HCT116 (cell line): ENCODE results near the gene CLK3. TPM values are rescaled to one million over a fixed set of nuclear protein-coding genes. Genes with fewer than 3 reads are reported as not detected.

Source experiments
- ATAC-seq: fragments of 200-7000 bp; cut with Tn5 transposase; 2 replicates; pipeline ENCODE4 v1.9.1; 2020; ENCODE audit warnings: mild to moderate bottlenecking, moderate library complexity
- Bru-seq: library from RNA; stranded (reverse); fragments of 400-500 nt; gene quantifications from one replicate; lab custom pipeline; 2021; lab: Mats Ljungman, UMichigan
- BruChase-seq, 2 experiments: library from RNA; stranded (reverse); fragments of 400-500 nt; gene quantifications; one replicate each; lab custom pipeline; 2021; lab: Mats Ljungman, UMichigan
- BruUV-seq: library from RNA; stranded (reverse); fragments of 400-500 nt; replicated peaks from 2 replicates; lab custom pipeline; 2021; lab: Mats Ljungman, UMichigan
- CTCF ChIA-PET: fragments of 300-600 bp; sonication (Branson Sonifier 250); formaldehyde crosslinking; loops from one replicate; lab custom pipeline; 2021; ENCODE audit warnings: antibody characterized with exemption; lab: Charles Lee
- POLR2A ChIA-PET: fragments of 300-600, 350-600 bp; sonication (Branson Sonifier 250); formaldehyde crosslinking; loops from one replicate; lab custom pipeline; 2021; ENCODE audit warnings: antibody characterized with exemption; lab: Charles Lee
- RAD21 ChIA-PET, 2 experiments: fragments of 300-600 bp; sonication (Branson Sonifier 250); formaldehyde crosslinking; loops; one replicate each; lab custom pipeline; 2023; ENCODE audit warnings: low total read pairs in 2 of 2; ENCODE audit not compliant: uncharacterized antibody in 2 of 2, unreplicated experiment in 2 of 2, low non-redundant PET in 1 of 2; lab: Charles Lee
- DNase-seq: peaks from one replicate; pipeline ENCODE4 v3.0.0-alpha.2; 2010; ENCODE audit warnings: low read depth, low spot score
- H2AFZ ChIP-seq: fragments of 200-600 bp; shearing (Covaris generic), sonication (generic); 2 replicates; pipeline ENCODE4 v1.6.1; 2017; ENCODE audit warnings: low read depth, mixed run types, mixed read lengths, antibody characterized with exemption, low read length; ENCODE audit not compliant: poor library complexity, severe bottlenecking
- H3K27ac ChIP-seq: 2 replicates; pipeline ENCODE4 v1.5.1; 2012; ENCODE audit warnings: low read depth, low read length
- H3K27me3 ChIP-seq: fragments of 200-600 bp; sonication (generic); 2 replicates; pipeline ENCODE4 v1.6.1; 2016; ENCODE audit warnings: mixed run types, low read length, mixed read lengths; ENCODE audit not compliant: insufficient read depth
- H3K36me3 ChIP-seq, 2 experiments: fragments of 200-500 bp in 1 of 2; fragments of 200-600 bp in 1 of 2; sonication (Bioruptor generic) in 1 of 2; sonication (generic) in 1 of 2; 2 replicates each; pipeline versions ENCODE4 v1.5.1 to v1.6.1; 2014 to 2016; ENCODE audit warnings: low read length in 2 of 2, inconsistent platforms in 1 of 2, mixed read lengths in 1 of 2, mixed run types in 1 of 2; ENCODE audit not compliant: insufficient read depth in 2 of 2, control insufficient read depth in 1 of 2
- H3K4me1 ChIP-seq, 2 experiments: fragments of 200-600 bp in 1 of 2; sonication (generic) in 1 of 2; 2 replicates each; pipeline versions ENCODE4 v1.5.1 to v1.6.1; 2012 to 2017; ENCODE audit warnings: low read length in 2 of 2, inconsistent platforms in 1 of 2, mild to moderate bottlenecking in 1 of 2, mixed read lengths in 1 of 2, mixed run types in 1 of 2, moderate library complexity in 1 of 2; ENCODE audit not compliant: insufficient read depth in 2 of 2, control insufficient read depth in 1 of 2
- H3K4me2 ChIP-seq: fragments of 200-600 bp; sonication (generic); 2 replicates; pipeline ENCODE4 v1.6.1; 2017; ENCODE audit warnings: mixed run types, low read length, mixed read lengths
- H3K4me3 ChIP-seq, 2 experiments: fragments of 200-600 bp in 1 of 2; sonication (generic) in 1 of 2; replicated peaks in 1 of 2; 2 replicates each; pipeline ENCODE4 v1.5.1; 2011 to 2016; ENCODE audit warnings: low read length in 2 of 2, control low read depth in 1 of 2, low read depth in 1 of 2, mild to moderate bottlenecking in 1 of 2, mixed read lengths in 1 of 2, mixed run types in 1 of 2
- H3K79me2 ChIP-seq: fragments of 200-600 bp; sonication (generic); 2 replicates; pipeline ENCODE4 v1.6.1; 2017; ENCODE audit warnings: mild to moderate bottlenecking, mixed run types, low read length, moderate library complexity, mixed read lengths; ENCODE audit not compliant: insufficient read depth
- H3K9ac ChIP-seq: fragments of 200-600 bp; sonication (generic); 2 replicates; pipeline ENCODE4 v1.6.1; 2016; ENCODE audit warnings: low read length, mixed read lengths
- H3K9me2 ChIP-seq: fragments of 200-600 bp; sonication (generic), shearing (Covaris generic); 2 replicates; pipeline ENCODE4 v1.6.1; 2017; ENCODE audit warnings: mixed run types, mild to moderate bottlenecking, moderate library complexity; ENCODE audit not compliant: insufficient read depth
- H3K9me3 ChIP-seq, 2 experiments: fragments of 200-500 bp in 1 of 2; fragments of 200-600 bp in 1 of 2; sonication (Bioruptor generic) in 1 of 2; sonication (generic) in 1 of 2; 2 replicates each; pipeline ENCODE4 v1.6.1; 2014 to 2017; ENCODE audit warnings: low read length in 2 of 2, mixed read lengths in 2 of 2, inconsistent platforms in 1 of 2, low read depth in 1 of 2, mild to moderate bottlenecking in 1 of 2, mixed run types in 1 of 2, moderate library complexity in 1 of 2; ENCODE audit not compliant: control insufficient read depth in 1 of 2, insufficient read depth in 1 of 2
- H4K20me1 ChIP-seq: fragments of 200-600 bp; sonication (generic), shearing (Covaris generic); 2 replicates; pipeline ENCODE4 v1.6.1; 2017; ENCODE audit warnings: mixed run types, mild to moderate bottlenecking, moderate library complexity; ENCODE audit not compliant: insufficient read depth
- ELF1 ChIP-seq: IDR thresholded peaks from 2 replicates; pipeline ENCODE4 v1.6.1; 2012; ENCODE audit warnings: low read depth, borderline replicate concordance
- FOSL1 ChIP-seq: IDR thresholded peaks from 2 replicates; pipeline ENCODE4 v1.6.1; 2012; ENCODE audit warnings: low read depth
- POLR2AphosphoS5 ChIP-seq: IDR thresholded peaks from 2 replicates; pipeline ENCODE4 v1.6.1; 2011; ENCODE audit warnings: mild to moderate bottlenecking, low read depth, low read length, moderate library complexity
- SP1 ChIP-seq: IDR thresholded peaks from 2 replicates; pipeline ENCODE4 v1.6.1; 2012; ENCODE audit warnings: low read depth
- SRF ChIP-seq: IDR thresholded peaks from 2 replicates; pipeline ENCODE4 v1.6.1; 2012; ENCODE audit warnings: low read depth
- TCF7L2 ChIP-seq: IDR thresholded peaks from 2 replicates; pipeline ENCODE4 v1.7.0; 2011; ENCODE audit warnings: borderline replicate concordance, inconsistent platforms; ENCODE audit not compliant: insufficient read depth, insufficient read length; ENCODE audit errors: extremely low read depth
- YY1 ChIP-seq: IDR thresholded peaks from 2 replicates; pipeline ENCODE4 v1.6.1; 2011; ENCODE audit warnings: low read length, low read depth, moderate library complexity, mild to moderate bottlenecking; ENCODE audit not compliant: insufficient replicate concordance; ENCODE audit errors: extremely low read depth
- ZFX ChIP-seq: fragments of 450-650 bp; IDR thresholded peaks from 2 replicates; pipeline ENCODE4 v1.6.1; 2017
- intact Hi-C: fragments of 100-400 bp; cut with micrococcal nuclease; formaldehyde crosslinking; loops from 2 replicates; pipeline ENCODE4 v1.10.0; 2022
- long read RNA-seq: library from polyadenylated mRNA; unstranded; transcript quantifications from one replicate; pipeline ENCODE4 v2.0.0, GENCODE V29; 2021; ENCODE audit not compliant: unreplicated experiment
- polyA plus RNA-seq: library from polyadenylated mRNA; unstranded; fragments of >200 nt; gene quantifications from 2 replicates; pipeline ENCODE4 v1.2.1, GENCODE V29; 2012; ENCODE audit warnings: missing spikeins
- total RNA-seq: library from RNA; stranded (reverse); gene quantifications from one replicate; pipeline ENCODE4 v1.2.1, GENCODE V29; 2021; ENCODE audit not compliant: unreplicated experiment
- TF ChIP-seq, protein P1 (sequence below): IDR thresholded peaks from 2 replicates; pipeline ENCODE4 v1.6.1; 2011; ENCODE audit warnings: mild to moderate bottlenecking, low read length, moderate library complexity; ENCODE audit not compliant: insufficient replicate concordance; ENCODE audit errors: extremely low read depth

CLK3 gene
- total RNA-seq (79.3 TPM), Bru-seq, nascent RNA (percentile 75 among the genes with signal in this experiment), BruChase-seq, experiment 1, labeled RNA remaining after a 6-hour chase (percentile 78 among the genes with signal in this experiment), BruChase-seq, experiment 2, labeled RNA remaining after a 2-hour chase (percentile 76 among the genes with signal in this experiment)
- 108 and 154 TPM in 2 replicates for polyA plus RNA-seq
- long read RNA-seq, transcript CLK3-202 (13 exons, 2,621 nt): major isoform, 80 of 130 reads
- long read RNA-seq, partial matches to known transcripts: 21 of 130 reads
- long read RNA-seq, other reads (novel, unspliced or antisense): 20 of 130 reads

DNA sequence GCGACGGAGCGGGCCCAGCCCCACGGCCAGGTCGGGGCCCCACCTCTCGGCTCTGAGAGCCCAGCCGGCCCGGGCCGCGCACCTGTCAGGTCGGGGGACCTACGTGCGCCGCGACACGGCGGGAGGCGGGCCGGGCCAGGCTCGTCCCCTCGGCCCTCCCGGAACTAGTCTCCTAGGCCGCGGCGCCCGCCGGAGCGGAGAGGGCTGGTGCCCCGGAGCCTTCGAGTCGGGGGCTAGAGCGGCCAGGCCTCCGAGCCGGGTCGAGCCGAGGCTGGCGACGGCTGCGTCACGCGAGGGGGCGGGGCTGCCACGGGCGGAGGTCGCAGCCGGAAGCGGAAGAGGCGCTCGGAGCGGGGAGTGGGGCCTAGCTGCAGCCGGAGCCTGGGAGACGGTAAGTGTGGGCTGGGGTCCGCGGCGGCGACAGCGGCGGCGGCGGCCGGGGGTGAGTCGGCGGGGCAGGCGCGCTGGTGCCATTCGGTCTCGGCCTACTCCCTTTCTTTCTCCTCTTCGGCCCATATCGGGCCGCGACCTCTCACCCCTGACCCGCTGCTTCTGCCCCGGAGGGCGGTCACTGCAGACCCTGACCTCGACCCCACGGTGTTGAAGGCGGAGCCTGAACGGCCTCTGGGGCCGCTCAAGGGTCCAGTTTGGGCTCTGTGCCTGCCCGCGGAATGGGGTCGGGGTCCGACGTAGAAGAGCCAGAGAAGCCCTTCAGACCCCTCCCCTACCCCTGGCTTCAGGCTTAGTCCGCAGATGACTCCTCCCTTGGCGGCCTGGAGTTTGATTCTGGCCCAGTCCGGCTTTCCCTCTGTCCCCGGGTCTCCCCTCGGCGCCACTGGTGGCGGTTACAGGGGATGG is at the start of gene CLK3:
Gene CLK3 (plus strand): TSS at position 329 of the 858 bp plus-strand sequence. CDS start 3,361 bp downstream, outside the sequence.
- ChIA-PET POLR2A (interaction anchor here (0.9 kb wide), 1 partner anchor 75 kb away, joined by 4 read pairs; the partner anchor contains the start of gene ARID3B), CTCF (interaction anchor here (0.8 to 1.3 kb wide), 3 partner anchors 21 to 153 kb away, joined by 3 to 4 read pairs (median 3); no protein-coding TSS in a partner anchor), RAD21 (no interaction called here)
- Histone ChIP-seq H3K4me3 (peak within 1 kb of the TSS; percentile 99), H3K9ac (peak within 1 kb of the TSS; percentile 99), H3K79me2 (peaks cover 51% of the 10 kb centered on the region), H3K4me1 (peaks cover 9 to 29% of the 10 kb centered on the region in 2 experiments; a peak in 3 of 4 replicates), H3K4me2 (peak within 1 kb of the TSS; percentile 92), H3K27me3 (no peaks in the 10 kb centered on the region), H3K27ac (peak within 1 kb of the TSS; percentile 90), H3K9me2 (no peaks in the 10 kb centered on the region), H2AFZ (no peak within 1 kb of the TSS), H4K20me1 (no peaks in the 10 kb centered on the region), H3K36me3 (peaks cover 0 to 15% of the 10 kb centered on the region in 2 experiments; a peak in 2 of 4 replicates), H3K9me3 (no peaks in the 10 kb centered on the region)
- TF ChIP-seq POLR2AphosphoS5 (peak; percentile 81), YY1 (peak; percentile 72), SRF (no peak), TCF7L2 (peak; percentile 54), ZFX (peak; percentile 100), SP1 (no peak), ELF1 (no peak), FOSL1 (no peak)
- TF ChIP-seq, protein P1, sequence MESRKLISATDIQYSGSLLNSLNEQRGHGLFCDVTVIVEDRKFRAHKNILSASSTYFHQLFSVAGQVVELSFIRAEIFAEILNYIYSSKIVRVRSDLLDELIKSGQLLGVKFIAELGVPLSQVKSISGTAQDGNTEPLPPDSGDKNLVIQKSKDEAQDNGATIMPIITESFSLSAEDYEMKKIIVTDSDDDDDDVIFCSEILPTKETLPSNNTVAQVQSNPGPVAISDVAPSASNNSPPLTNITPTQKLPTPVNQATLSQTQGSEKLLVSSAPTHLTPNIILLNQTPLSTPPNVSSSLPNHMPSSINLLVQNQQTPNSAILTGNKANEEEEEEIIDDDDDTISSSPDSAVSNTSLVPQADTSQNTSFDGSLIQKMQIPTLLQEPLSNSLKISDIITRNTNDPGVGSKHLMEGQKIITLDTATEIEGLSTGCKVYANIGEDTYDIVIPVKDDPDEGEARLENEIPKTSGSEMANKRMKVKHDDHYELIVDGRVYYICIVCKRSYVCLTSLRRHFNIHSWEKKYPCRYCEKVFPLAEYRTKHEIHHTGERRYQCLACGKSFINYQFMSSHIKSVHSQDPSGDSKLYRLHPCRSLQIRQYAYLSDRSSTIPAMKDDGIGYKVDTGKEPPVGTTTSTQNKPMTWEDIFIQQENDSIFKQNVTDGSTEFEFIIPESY: peak; percentile 77
- peak; percentile 92 for ATAC-seq
- intact Hi-C loops: loop anchor here (2.0 kb wide), 1 partner anchor 75 kb away; the partner anchor contains the start of gene ARID3B
- peak; percentile 86 for DNase-seq
- BruUV-seq: no TSS peak
